ENCODE data around the gene FANCC.

- TF ChIP-seq YY1 (IDR thresholded peaks at IDR 0.05; ENCODE audit: insufficient read depth, insufficient read length) = no peak
- TF ChIP-seq ZNF274 (IDR thresholded peaks at IDR 0.05; ENCODE audit: low read depth, low read length) = no peak
Observed at GRCh38 chr9:95116808-95117204, 200.7 kb downstream of the FANCC start.
